ENCODE data around the gene MS4A10. TPM values are rescaled to one million over a fixed set of nuclear protein-coding genes. Genes with fewer than 3 reads are reported as not detected.

The MS4A10 gene
- total and polyA plus RNA-seq, 2 experiments from 2014 or later, result not detected

DNA sequence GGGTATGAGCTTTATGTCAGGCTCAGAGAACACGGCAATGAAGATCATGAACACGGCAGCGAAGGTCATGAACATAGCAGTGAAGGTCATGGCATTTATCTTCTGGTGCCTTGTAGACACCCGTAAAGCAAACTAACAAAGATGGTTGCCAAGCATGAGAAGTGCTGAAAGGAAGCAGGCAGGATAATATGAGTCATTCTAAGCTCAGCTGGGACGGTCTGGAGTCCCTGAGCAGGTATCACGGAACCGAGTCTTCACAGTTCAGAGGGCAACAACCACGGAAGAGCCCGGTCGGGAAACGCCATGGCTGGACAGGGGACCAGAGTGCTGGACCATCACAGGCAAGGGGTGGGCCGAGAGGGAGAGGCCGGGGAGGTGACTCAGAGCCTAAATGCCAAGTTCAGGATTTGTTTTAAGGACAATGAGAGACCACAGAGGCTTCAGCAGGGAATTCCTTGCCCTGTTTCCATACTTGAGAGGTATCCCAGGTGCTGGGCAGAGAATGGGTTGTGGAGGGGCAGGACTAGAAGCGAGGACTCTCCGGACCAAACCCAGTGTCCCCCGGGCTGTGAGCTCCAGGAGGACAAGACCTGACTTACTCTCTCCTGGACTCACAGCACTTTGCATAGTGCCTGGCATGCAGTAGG lies 13.1 kb upstream of the MS4A10 start:
- Histone ChIP-seq H3K36me3 (no peaks in the 10 kb centered on the region), H3K4me3 (no peak overlapping the region), H3K27ac (no peak overlapping the region), H3K4me1 (ENCODE audit: low read depth) (no peaks in the 10 kb centered on the region), H3K27me3 (no peaks in the 10 kb centered on the region), H3K9me3 (ENCODE audit: low read depth) (no peaks in the 10 kb centered on the region)
- DNase-seq (ENCODE audit: low read depth in 1 of 2, low spot score in 1 of 2), result no peak
- TF ChIP-seq, protein P1, sequence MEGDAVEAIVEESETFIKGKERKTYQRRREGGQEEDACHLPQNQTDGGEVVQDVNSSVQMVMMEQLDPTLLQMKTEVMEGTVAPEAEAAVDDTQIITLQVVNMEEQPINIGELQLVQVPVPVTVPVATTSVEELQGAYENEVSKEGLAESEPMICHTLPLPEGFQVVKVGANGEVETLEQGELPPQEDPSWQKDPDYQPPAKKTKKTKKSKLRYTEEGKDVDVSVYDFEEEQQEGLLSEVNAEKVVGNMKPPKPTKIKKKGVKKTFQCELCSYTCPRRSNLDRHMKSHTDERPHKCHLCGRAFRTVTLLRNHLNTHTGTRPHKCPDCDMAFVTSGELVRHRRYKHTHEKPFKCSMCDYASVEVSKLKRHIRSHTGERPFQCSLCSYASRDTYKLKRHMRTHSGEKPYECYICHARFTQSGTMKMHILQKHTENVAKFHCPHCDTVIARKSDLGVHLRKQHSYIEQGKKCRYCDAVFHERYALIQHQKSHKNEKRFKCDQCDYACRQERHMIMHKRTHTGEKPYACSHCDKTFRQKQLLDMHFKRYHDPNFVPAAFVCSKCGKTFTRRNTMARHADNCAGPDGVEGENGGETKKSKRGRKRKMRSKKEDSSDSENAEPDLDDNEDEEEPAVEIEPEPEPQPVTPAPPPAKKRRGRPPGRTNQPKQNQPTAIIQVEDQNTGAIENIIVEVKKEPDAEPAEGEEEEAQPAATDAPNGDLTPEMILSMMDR (IDR thresholded peaks at IDR 0.05; ENCODE audit: low read depth, low read length), result no peak

DNA sequence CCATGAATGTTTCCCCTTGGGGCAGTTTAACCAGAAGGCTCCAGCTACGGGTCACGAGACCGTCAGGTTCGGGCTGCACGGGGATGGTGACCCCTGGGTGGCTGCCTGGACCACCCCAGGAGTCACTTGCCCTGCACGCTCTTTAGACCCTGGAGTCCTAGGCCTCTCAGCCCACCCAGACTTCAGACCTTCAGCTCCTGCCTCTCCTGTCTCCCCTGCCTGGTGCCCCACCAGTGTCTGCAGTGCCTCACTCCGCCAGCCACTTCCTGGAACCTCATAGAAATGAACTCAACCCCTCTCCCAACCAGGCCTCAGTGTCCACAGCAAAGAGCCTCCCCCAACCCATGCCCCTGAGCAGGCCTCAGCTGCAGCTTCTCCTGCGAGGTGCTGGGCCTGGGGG lies 12.5 kb upstream of the MS4A10 start:
- no peaks in the 10 kb centered on the region for H3K4me1 ChIP-seq (ENCODE audit: low read depth)
- TF ChIP-seq, protein P1 (IDR thresholded peaks at IDR 0.05; ENCODE audit: low read depth, low read length), result no peak

DNA sequence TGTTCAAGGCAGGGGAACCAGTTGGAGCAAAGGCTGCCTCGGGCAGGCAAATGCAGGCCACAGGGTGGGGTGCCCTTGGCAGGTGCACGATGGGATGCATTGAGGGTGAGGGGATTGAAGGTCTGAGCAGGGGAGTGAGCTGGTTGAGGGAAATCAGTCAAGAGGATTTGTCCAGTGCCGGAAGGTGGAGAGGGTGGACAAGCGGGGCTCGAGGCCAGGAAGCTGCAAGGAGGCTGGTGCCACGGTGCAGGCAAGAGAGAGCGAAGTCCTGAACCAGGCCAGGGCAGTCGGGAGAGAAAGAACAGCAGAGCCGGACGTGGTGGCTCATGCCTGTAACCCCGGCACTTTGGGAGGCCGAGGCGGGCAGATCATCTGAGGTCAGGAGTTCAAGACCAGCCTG lies 10.4 kb upstream of the MS4A10 start:
- Histone ChIP-seq H3K36me3 (no peaks in the 10 kb centered on the region), H3K4me3 (no peak overlapping the region), H3K27ac (no peak overlapping the region), H3K27me3 (no peaks in the 10 kb centered on the region), H3K4me1 (ENCODE audit: low read depth) (no peaks in the 10 kb centered on the region), H3K9me3 (ENCODE audit: low read depth) (no peaks in the 10 kb centered on the region)
- TF ChIP-seq, protein P1 (IDR thresholded peaks at IDR 0.05; ENCODE audit: low read depth, low read length), result no peak
- no peak for DNase-seq (ENCODE audit: low read depth in 1 of 2, low spot score in 1 of 2)

More for the DNA sequence above, 12.5 kb upstream of the MS4A10 start:
- no peaks in the 10 kb centered on the region for H3K9me3 ChIP-seq (ENCODE audit: low read depth)
- H3K27ac ChIP-seq, result no peak overlapping the region
- no peaks in the 10 kb centered on the region for H3K36me3 ChIP-seq
- no peaks in the 10 kb centered on the region for H3K27me3 ChIP-seq
- no peak overlapping the region for H3K4me3 ChIP-seq
- DNase-seq (ENCODE audit: low read depth in 1 of 2, low spot score in 1 of 2), result no peak

DNA sequence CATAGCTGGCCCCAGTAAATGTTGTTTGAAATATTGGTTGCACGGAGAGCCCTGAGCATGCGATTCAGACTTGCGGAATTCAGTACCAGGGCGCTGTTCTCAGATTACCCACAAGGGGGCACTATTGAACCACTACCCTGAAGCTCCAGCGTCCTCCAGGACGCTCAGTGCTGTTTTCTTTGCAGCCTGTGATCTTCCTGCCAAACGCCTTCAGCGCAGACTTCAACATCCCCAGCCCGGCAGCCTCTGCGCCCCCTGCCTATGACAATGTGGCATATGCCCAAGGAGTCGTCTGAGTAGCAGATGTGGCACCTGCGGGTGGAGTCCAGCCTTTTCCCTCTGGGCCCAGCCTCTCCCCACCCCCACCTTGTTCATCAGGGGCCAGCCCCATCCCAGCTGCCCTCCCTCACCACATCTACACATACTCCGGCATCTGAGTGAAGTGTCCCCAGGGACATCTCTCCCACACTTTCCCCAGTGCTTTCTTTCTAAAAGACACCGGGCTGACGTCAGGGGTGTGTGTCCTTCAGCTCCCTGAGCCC lies 9.6 kb upstream of the MS4A10 start:
- no peak overlapping the region for H3K4me3 ChIP-seq
- TF ChIP-seq, protein P1 (IDR thresholded peaks at IDR 0.05; ENCODE audit: low read depth, low read length), result peak; percentile 83
- no peaks in the 10 kb centered on the region for H3K4me1 ChIP-seq (ENCODE audit: low read depth)
- no peaks in the 10 kb centered on the region for H3K27me3 ChIP-seq
- no peaks in the 10 kb centered on the region for H3K9me3 ChIP-seq (ENCODE audit: low read depth)
- no peaks in the 10 kb centered on the region for H3K36me3 ChIP-seq
- no peak overlapping the region for H3K27ac ChIP-seq
- DNase-seq (ENCODE audit: low read depth in 1 of 2, low spot score in 1 of 2), result peak; percentile 89 to 96

DNA sequence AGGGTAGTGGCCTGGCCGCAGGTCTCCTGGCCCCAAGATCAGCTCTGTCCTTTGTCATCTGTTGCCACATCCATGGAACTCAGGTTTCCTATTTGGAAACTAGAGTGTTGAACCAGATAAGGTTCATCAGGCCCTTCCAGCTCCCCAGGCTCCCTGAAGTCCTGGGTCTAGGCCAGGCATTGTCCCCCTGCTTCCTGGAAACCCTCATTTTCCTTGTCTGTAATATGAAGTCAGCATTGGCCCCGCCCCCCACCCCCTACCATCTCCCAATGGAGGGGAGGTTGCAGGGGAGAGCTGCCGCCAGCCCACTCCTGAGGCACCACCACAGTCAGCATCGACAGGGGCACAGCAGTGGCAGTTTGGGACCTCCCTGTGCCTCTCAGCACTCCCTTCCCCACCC lies 9.0 kb upstream of the MS4A10 start:
- Histone ChIP-seq H3K27me3 (no peaks in the 10 kb centered on the region), H3K9me3 (ENCODE audit: low read depth) (no peaks in the 10 kb centered on the region), H3K27ac (no peak overlapping the region), H3K36me3 (no peaks in the 10 kb centered on the region), H3K4me1 (ENCODE audit: low read depth) (no peaks in the 10 kb centered on the region), H3K4me3 (no peak overlapping the region)
- TF ChIP-seq, protein P1 (IDR thresholded peaks at IDR 0.05; ENCODE audit: low read depth, low read length), result no peak
- no peak for DNase-seq (ENCODE audit: low read depth in 1 of 2, low spot score in 1 of 2)

Measured in cardiac muscle cell (in vitro differentiated cells and primary cell).